Stimulated activated CD8-positive, alpha-beta memory T cell treated with anti-CD3 and anti-CD28 coated beads, Interleukin-12 subunit alpha, Interleukin-12 subunit beta, amount 100 ng/mL, for 1 hour (primary cell): ENCODE data around the gene CFAP45.
A peak's percentile ranks its signal among the peaks of the same experiment; 100 is the strongest.

Experiments
- DNase-seq: peaks from one replicate; pipeline ENCODE4 v3.0.0-alpha.2; 2020; ENCODE audit warnings: low read depth

CFAP45 gene

DNA sequence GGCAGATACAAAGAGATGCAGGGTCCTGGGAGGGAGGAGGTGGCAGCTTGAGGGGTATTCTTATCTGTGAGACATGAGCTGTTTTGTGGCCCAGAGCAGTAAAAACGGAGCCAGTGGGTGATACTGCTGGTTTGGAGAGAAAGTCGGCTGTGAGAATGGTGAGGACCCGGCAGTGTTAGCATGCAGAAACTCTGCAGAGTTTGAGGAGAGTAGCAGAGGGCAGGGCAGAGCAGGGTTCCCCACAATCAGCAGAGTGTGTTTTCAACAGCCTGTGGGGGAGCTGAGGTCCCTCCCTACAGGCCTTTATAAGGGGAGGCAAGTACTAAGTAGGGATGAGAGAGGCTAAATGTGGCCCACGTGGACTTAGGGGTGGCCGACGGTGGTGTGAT lies 72.9 kb downstream of the CFAP45 start:
- no peak for DNase-seq

GRCh38 chr1:159826441-159827101 lies 73.4 kb downstream of the CFAP45 start, which contains the start of gene SLAMF8:
SLAMF8 (plus strand) TSS chr1:159826873; CDS start chr1:159826899, 26 bp downstream.
- peak; percentile 14 for DNase-seq

GRCh38 chr1:159825564-159825963 lies 74.4 kb downstream of the CFAP45 start:
- no peak for DNase-seq

DNA sequence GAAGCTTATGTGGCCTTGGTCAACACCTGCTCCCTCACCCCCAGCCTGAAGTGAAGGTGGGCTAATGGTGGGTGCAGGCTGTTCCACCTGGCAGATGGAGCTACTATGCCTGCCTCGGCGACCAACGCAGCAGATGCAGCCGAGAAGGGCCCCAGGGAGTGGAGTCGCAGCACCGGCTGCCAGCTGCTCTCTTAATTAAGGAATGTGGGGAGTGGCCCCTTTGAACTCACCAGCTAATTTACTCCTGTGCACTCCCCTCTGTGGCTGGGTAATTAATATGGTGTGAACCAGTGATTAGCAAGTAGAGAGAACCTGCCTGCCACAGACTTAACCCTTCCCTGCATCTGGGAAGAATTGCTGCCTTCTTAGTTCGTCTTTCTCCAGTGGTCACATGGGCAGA lies 76.6 kb downstream of the CFAP45 start:
- DNase-seq, result no peak
